ENCODE data around the gene LAMB3.

The LAMB3 gene

DNA sequence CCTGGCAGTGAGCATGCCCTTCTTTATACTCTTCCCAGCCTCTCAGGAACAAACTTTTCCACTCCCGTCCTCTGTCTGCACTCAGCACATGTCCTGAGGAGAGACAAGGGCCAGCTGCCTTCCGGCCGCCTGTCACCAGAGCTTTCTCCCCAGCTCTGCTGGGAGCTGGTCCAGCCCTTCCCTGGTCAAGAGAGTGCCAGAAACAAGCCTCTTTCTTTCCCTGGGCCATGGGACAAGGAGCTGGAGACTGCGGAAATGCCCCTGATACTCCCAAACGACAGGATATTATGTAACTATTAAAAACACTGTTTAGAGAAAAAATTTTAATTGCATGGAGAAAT lies 10.4 kb downstream of the LAMB3 start:
- no CpG with 5 or more reads among the region's 5 CpGs for WGBS (ENCODE audit: extremely low coverage, insufficient coverage, insufficient read length)
- Histone ChIP-seq H3K4me1 (ENCODE audit: control insufficient read depth in 1 of 2, insufficient read depth in 2 of 2, low read length in 2 of 2) (peaks cover 4 to 15% of the 10 kb centered on the region in 2 experiments), H2BK120ac (ENCODE audit: insufficient read depth, low read length, poor library complexity) (no peak overlapping the region), H3K14ac (ENCODE audit: low read length) (no peak overlapping the region), H3K27me3 (ENCODE audit: insufficient read depth, low read length) (no peaks in the 10 kb centered on the region), H2BK12ac (ENCODE audit: low read length) (no peak overlapping the region), H3K4ac (ENCODE audit: low read depth, low read length) (no peak overlapping the region), H2AK5ac (ENCODE audit: low read length) (no peak overlapping the region), H4K12ac (ENCODE audit: low read depth, low read length) (no peak overlapping the region), H4K8ac (ENCODE audit: low read depth, low read length) (no peak overlapping the region), H3K79me1 (ENCODE audit: low read length) (no peaks in the 10 kb centered on the region), H3K4me2 (ENCODE audit: low read length) (no peak overlapping the region), H3K36me3 (ENCODE audit: control insufficient read depth in 1 of 2, insufficient read depth in 2 of 2, low read length in 2 of 2) (no peaks in the 10 kb centered on the region), H3K79me2 (ENCODE audit: control insufficient read depth, insufficient read depth, low read length, poor library complexity) (no peaks in the 10 kb centered on the region), H3K9ac (ENCODE audit: low read length) (no peak overlapping the region), H2AFZ (ENCODE audit: insufficient read depth, low read length, poor library complexity) (no peak overlapping the region), H3K18ac (ENCODE audit: low read length) (no peak overlapping the region), H3K27ac (ENCODE audit: low read depth, low read length) (no peak overlapping the region), H3K9me3 (ENCODE audit: insufficient read depth, low read depth, low read length) (peaks cover 2% of the 10 kb centered on the region), H3K23ac (ENCODE audit: low read length) (no peak overlapping the region), H2BK5ac (ENCODE audit: low read depth, low read length, poor library complexity) (no peak overlapping the region), H3K4me3 (ENCODE audit: low read depth, low read length) (no peak overlapping the region), H4K91ac (ENCODE audit: low read depth, low read length) (no peak overlapping the region)
- no peak for DNase-seq

- no peak overlapping the region for H2AFZ ChIP-seq (ENCODE audit: insufficient read depth, low read length, poor library complexity)
- no peak overlapping the region for H3K4me3 ChIP-seq (ENCODE audit: low read depth, low read length)
- H3K79me1 ChIP-seq (ENCODE audit: low read length): no peaks in the 10 kb centered on the region
- H3K27me3 ChIP-seq (ENCODE audit: insufficient read depth, low read length): no peaks in the 10 kb centered on the region
- no peak overlapping the region for H4K12ac ChIP-seq (ENCODE audit: low read depth, low read length)
- DNase-seq: no peak
- no peaks in the 10 kb centered on the region for H3K36me3 ChIP-seq (ENCODE audit: control insufficient read depth in 1 of 2, insufficient read depth in 2 of 2, low read length in 2 of 2)
- no peak overlapping the region for H3K4ac ChIP-seq (ENCODE audit: low read depth, low read length)
- no peak overlapping the region for H3K9ac ChIP-seq (ENCODE audit: low read length)
- no peak overlapping the region for H3K14ac ChIP-seq (ENCODE audit: low read length)
- H3K18ac ChIP-seq (ENCODE audit: low read length): no peak overlapping the region
- H3K79me2 ChIP-seq (ENCODE audit: control insufficient read depth, insufficient read depth, low read length, poor library complexity): no peaks in the 10 kb centered on the region
- H3K23ac ChIP-seq (ENCODE audit: low read length): no peak overlapping the region
- no peaks in the 10 kb centered on the region for H3K9me3 ChIP-seq (ENCODE audit: insufficient read depth, low read depth, low read length)
- H2AK5ac ChIP-seq (ENCODE audit: low read length): no peak overlapping the region
- H2BK120ac ChIP-seq (ENCODE audit: insufficient read depth, low read length, poor library complexity): no peak overlapping the region
- no peak overlapping the region for H2BK12ac ChIP-seq (ENCODE audit: low read length)
- no peak overlapping the region for H4K91ac ChIP-seq (ENCODE audit: low read depth, low read length)
- no peaks in the 10 kb centered on the region for H3K4me1 ChIP-seq (ENCODE audit: control insufficient read depth in 1 of 2, insufficient read depth in 2 of 2, low read length in 2 of 2)
- H4K8ac ChIP-seq (ENCODE audit: low read depth, low read length): no peak overlapping the region
- H3K27ac ChIP-seq (ENCODE audit: low read depth, low read length): no peak overlapping the region
- no peak overlapping the region for H2BK5ac ChIP-seq (ENCODE audit: low read depth, low read length, poor library complexity)
- no CpG with 5 or more reads among the region's 5 CpGs for WGBS (ENCODE audit: extremely low coverage, insufficient coverage, insufficient read length)
- no peak overlapping the region for H3K4me2 ChIP-seq (ENCODE audit: low read length)
These were observed 16.4 kb downstream of the LAMB3 start for GRCh38 chr1:209635850-209636249.

GRCh38 chr1:209634005-209634737 lies 18.1 kb downstream of the LAMB3 start:
- DNase-seq: no peak
- H3K4ac ChIP-seq (ENCODE audit: low read depth, low read length): no peak overlapping the region
- no peaks in the 10 kb centered on the region for H3K36me3 ChIP-seq (ENCODE audit: control insufficient read depth in 1 of 2, insufficient read depth in 2 of 2, low read length in 2 of 2)
- no peak overlapping the region for H3K4me2 ChIP-seq (ENCODE audit: low read length)
- H3K4me1 ChIP-seq (ENCODE audit: control insufficient read depth in 1 of 2, insufficient read depth in 2 of 2, low read length in 2 of 2): no peaks in the 10 kb centered on the region
- H2BK12ac ChIP-seq (ENCODE audit: low read length): no peak overlapping the region
- no peak overlapping the region for H2AK5ac ChIP-seq (ENCODE audit: low read length)
- no peak overlapping the region for H3K23ac ChIP-seq (ENCODE audit: low read length)
- H3K18ac ChIP-seq (ENCODE audit: low read length): no peak overlapping the region
- no CpG with 5 or more reads among the region's 20 CpGs for WGBS (ENCODE audit: extremely low coverage, insufficient coverage, insufficient read length)
- no peak overlapping the region for H3K4me3 ChIP-seq (ENCODE audit: low read depth, low read length)
- H4K8ac ChIP-seq (ENCODE audit: low read depth, low read length): no peak overlapping the region
- no peak overlapping the region for H2BK120ac ChIP-seq (ENCODE audit: insufficient read depth, low read length, poor library complexity)
- H3K79me1 ChIP-seq (ENCODE audit: low read length): no peaks in the 10 kb centered on the region
- no peak overlapping the region for H3K9ac ChIP-seq (ENCODE audit: low read length)
- H3K14ac ChIP-seq (ENCODE audit: low read length): no peak overlapping the region
- H3K79me2 ChIP-seq (ENCODE audit: control insufficient read depth, insufficient read depth, low read length, poor library complexity): no peaks in the 10 kb centered on the region
- no peak overlapping the region for H2AFZ ChIP-seq (ENCODE audit: insufficient read depth, low read length, poor library complexity)
- H4K91ac ChIP-seq (ENCODE audit: low read depth, low read length): no peak overlapping the region
- no peak overlapping the region for H3K27ac ChIP-seq (ENCODE audit: low read depth, low read length)
- H4K12ac ChIP-seq (ENCODE audit: low read depth, low read length): no peak overlapping the region
- H3K27me3 ChIP-seq (ENCODE audit: insufficient read depth, low read length): no peaks in the 10 kb centered on the region
- H2BK5ac ChIP-seq (ENCODE audit: low read depth, low read length, poor library complexity): no peak overlapping the region
- no peaks in the 10 kb centered on the region for H3K9me3 ChIP-seq (ENCODE audit: insufficient read depth, low read depth, low read length)

- Histone ChIP-seq H4K12ac (ENCODE audit: low read depth, low read length) (no peak overlapping the region), H3K23ac (ENCODE audit: low read length) (no peak overlapping the region), H3K18ac (ENCODE audit: low read length) (no peak overlapping the region), H3K27me3 (ENCODE audit: insufficient read depth, low read length) (no peaks in the 10 kb centered on the region), H3K9ac (ENCODE audit: low read length) (no peak overlapping the region), H2BK5ac (ENCODE audit: low read depth, low read length, poor library complexity) (no peak overlapping the region), H4K8ac (ENCODE audit: low read depth, low read length) (no peak overlapping the region), H3K14ac (ENCODE audit: low read length) (no peak overlapping the region), H3K4me1 (ENCODE audit: control insufficient read depth in 1 of 2, insufficient read depth in 2 of 2, low read length in 2 of 2) (no peaks in the 10 kb centered on the region), H3K4me3 (ENCODE audit: low read depth, low read length) (no peak overlapping the region), H2AFZ (ENCODE audit: insufficient read depth, low read length, poor library complexity) (no peak overlapping the region), H3K27ac (ENCODE audit: low read depth, low read length) (no peak overlapping the region), H2BK120ac (ENCODE audit: insufficient read depth, low read length, poor library complexity) (no peak overlapping the region), H2AK5ac (ENCODE audit: low read length) (no peak overlapping the region), H3K9me3 (ENCODE audit: insufficient read depth, low read depth, low read length) (no peaks in the 10 kb centered on the region), H3K79me1 (ENCODE audit: low read length) (no peaks in the 10 kb centered on the region), H2BK12ac (ENCODE audit: low read length) (no peak overlapping the region), H3K36me3 (ENCODE audit: control insufficient read depth in 1 of 2, insufficient read depth in 2 of 2, low read length in 2 of 2) (no peaks in the 10 kb centered on the region), H3K4ac (ENCODE audit: low read depth, low read length) (no peak overlapping the region), H3K79me2 (ENCODE audit: control insufficient read depth, insufficient read depth, low read length, poor library complexity) (no peaks in the 10 kb centered on the region), H3K4me2 (ENCODE audit: low read length) (no peak overlapping the region), H4K91ac (ENCODE audit: low read depth, low read length) (no peak overlapping the region)
- no peak for DNase-seq
- WGBS (ENCODE audit: extremely low coverage, insufficient coverage, insufficient read length): no CpG with 5 or more reads among the region's 6 CpGs
These were observed 18.8 kb downstream of the LAMB3 start for GRCh38 chr1:209633335-209633997.
